Fibroblast of lung (primary cell): ENCODE measurements around the gene LRMDA.

Experiments used
- EZH2 ChIP-seq: IDR thresholded peaks from 2 replicates; pipeline ENCODE4 v1.5.1; 2012; ENCODE audit warnings: low read length, control low read depth, mild to moderate bottlenecking; ENCODE audit errors: missing control alignments
- TF ChIP-seq, protein P1 (sequence below), 2 donors: IDR thresholded peaks in 1 of 2; conservative IDR thresholded peaks in 1 of 2; 1 replicate in 1 of 2; 2 replicates in 1 of 2; pipeline ENCODE4 v1.5.1; 2011 to 2012; ENCODE audit warnings: low read length in 2 of 2, control low read depth in 1 of 2, inconsistent platforms in 1 of 2, low read depth in 1 of 2, mild to moderate bottlenecking in 1 of 2

DNA sequence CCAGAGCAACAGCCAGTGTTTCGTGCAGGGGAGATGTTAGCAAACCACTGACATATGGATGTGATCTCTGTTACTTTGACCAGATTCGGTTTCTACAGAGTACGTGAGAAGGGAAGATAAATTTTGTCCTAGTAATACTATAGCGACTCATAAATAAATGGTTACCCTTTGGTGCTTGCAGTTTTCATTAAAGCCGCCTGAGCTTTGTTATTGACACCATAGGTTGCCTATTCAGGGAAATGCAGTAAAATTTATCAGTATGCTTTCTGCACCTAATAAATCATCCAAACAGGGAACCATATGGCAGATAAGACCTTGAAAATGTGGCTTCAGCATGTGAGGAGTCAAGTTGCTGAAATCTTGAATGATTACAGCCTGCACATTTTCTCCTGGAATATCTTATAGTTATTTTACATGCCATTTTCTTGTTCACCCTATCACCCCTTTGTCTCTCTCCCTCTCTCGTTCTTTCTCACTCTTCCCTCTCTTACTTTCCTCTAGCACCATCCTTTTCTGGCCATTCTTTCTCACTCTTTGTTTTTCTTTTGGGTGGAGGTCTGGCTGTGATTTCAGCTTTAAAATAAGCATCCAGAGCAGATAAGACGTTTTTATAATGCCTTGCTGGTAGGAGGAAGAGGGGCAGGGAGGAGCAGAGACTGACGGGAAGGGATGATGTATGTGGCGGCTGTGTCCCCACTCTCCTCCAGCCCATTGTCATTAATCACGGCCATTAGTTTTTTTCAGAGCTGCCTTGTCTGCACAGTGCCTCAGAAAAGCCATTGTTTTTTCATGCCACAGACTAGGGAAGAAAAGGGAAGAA lies 182.5 kb downstream of the LRMDA start:
- TF ChIP-seq, protein P1, sequence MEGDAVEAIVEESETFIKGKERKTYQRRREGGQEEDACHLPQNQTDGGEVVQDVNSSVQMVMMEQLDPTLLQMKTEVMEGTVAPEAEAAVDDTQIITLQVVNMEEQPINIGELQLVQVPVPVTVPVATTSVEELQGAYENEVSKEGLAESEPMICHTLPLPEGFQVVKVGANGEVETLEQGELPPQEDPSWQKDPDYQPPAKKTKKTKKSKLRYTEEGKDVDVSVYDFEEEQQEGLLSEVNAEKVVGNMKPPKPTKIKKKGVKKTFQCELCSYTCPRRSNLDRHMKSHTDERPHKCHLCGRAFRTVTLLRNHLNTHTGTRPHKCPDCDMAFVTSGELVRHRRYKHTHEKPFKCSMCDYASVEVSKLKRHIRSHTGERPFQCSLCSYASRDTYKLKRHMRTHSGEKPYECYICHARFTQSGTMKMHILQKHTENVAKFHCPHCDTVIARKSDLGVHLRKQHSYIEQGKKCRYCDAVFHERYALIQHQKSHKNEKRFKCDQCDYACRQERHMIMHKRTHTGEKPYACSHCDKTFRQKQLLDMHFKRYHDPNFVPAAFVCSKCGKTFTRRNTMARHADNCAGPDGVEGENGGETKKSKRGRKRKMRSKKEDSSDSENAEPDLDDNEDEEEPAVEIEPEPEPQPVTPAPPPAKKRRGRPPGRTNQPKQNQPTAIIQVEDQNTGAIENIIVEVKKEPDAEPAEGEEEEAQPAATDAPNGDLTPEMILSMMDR (conservative IDR thresholded peaks at IDR 0.05 in 1 of 2, IDR thresholded peaks at IDR 0.05 in 1 of 2; ENCODE audit: low read depth in 1 of 2, low read length in 2 of 2), result no peak
- no peak for TF ChIP-seq EZH2
